OCI-LY3 (cell line): ENCODE measurements around the gene ZNF444.
"Not testable (repeated sequence)": the region's sequence is repeated elsewhere in the genome, so short reads cannot be mapped to it uniquely, and the experiment has no call there.

Experiments
- H2AFZ ChIP-seq: fragments of 200-600, 300-600 bp; shearing (Covaris generic); 2 replicates; pipeline ENCODE4 v1.6.0; 2014; ENCODE audit warnings: antibody characterized with exemption, low read depth, low read length
- H3K27ac ChIP-seq: fragments of 200-600, 300-600 bp; sonication (generic); 2 replicates; pipeline ENCODE4 v1.5.1; 2014; ENCODE audit warnings: mild to moderate bottlenecking, low read length, moderate library complexity, mixed read lengths
- H3K27me3 ChIP-seq: fragments of 200-600, 300-600 bp; sonication (generic); 2 replicates; pipeline ENCODE4 v1.6.1; 2014; ENCODE audit warnings: low read depth, low read length, mixed read lengths
- H3K36me3 ChIP-seq: fragments of 200-600, 300-600 bp; sonication (generic); replicated peaks from 2 replicates; pipeline ENCODE3; 2014; ENCODE audit warnings: low read depth, low read length, mixed read lengths
- H3K4me1 ChIP-seq: fragments of 300-600, 200-600 bp; sonication (generic); 2 replicates; pipeline ENCODE4 v1.6.1; 2014; ENCODE audit warnings: low read length, mixed read lengths
- H3K4me2 ChIP-seq: fragments of 200-600, 300-600 bp; sonication (generic); 2 replicates; pipeline ENCODE4 v1.6.1; 2014; ENCODE audit warnings: low read length, mixed read lengths
- H3K4me3 ChIP-seq: fragments of 300-600, 200-600 bp; sonication (generic); 2 replicates; pipeline ENCODE4 v1.5.1; 2014; ENCODE audit warnings: antibody characterized with exemption, mild to moderate bottlenecking, low read length, moderate library complexity
- H3K79me2 ChIP-seq: fragments of 300-600, 200-600 bp; shearing (Covaris generic); 2 replicates; pipeline ENCODE4 v1.6.1; 2014; ENCODE audit warnings: mild to moderate bottlenecking, low read length, mixed read lengths
- H3K9ac ChIP-seq: fragments of 300-600, 200-600 bp; shearing (Covaris generic); 2 replicates; pipeline ENCODE4 v1.6.0; 2014; ENCODE audit warnings: mild to moderate bottlenecking, low read length, moderate library complexity
- H3K9me3 ChIP-seq: fragments of 200-600, 300-600 bp; shearing (Covaris generic); 2 replicates; pipeline ENCODE4 v1.6.1; 2014; ENCODE audit warnings: low read length, mixed read lengths; ENCODE audit not compliant: insufficient read depth
- H4K20me1 ChIP-seq: fragments of 200-600, 300-600 bp; sonication (generic); 2 replicates; pipeline ENCODE4 v1.6.1; 2016; ENCODE audit warnings: low read length, mixed read lengths; ENCODE audit not compliant: insufficient read depth
- EZH2phosphoT487 ChIP-seq: fragments of 200-600 bp; shearing (Covaris generic); IDR thresholded peaks from 2 replicates; pipeline ENCODE4 v1.6.1; 2018; ENCODE audit warnings: antibody characterized with exemption, mixed run types, low read depth
- TF ChIP-seq, protein P1 (sequence below): fragments of 200-600, 300-600 bp; sonication (generic); IDR thresholded peaks from 2 replicates; pipeline ENCODE4 v1.5.1; 2014; ENCODE audit warnings: antibody characterized with exemption, low read length, low read depth

ZNF444 gene

GRCh38 chr19:56167064-56167578 is 26.0 kb downstream of the ZNF444 start:
- Histone ChIP-seq H2AFZ (no peak overlapping the region), H3K4me1 (peaks cover 9% of the 10 kb centered on the region), H3K27ac (no peak overlapping the region), H3K4me2 (no peak overlapping the region), H3K27me3 (peaks cover 5% of the 10 kb centered on the region; the same call in 1 of the 2 replicates), H3K36me3 (peaks cover 4% of the 10 kb centered on the region), H3K9me3 (no peaks in the 10 kb centered on the region), H4K20me1 (no peaks in the 10 kb centered on the region), H3K9ac (no peak overlapping the region), H3K79me2 (no peaks in the 10 kb centered on the region), H3K4me3 (no peak overlapping the region)
- no peak for TF ChIP-seq EZH2phosphoT487
- TF ChIP-seq, protein P1, sequence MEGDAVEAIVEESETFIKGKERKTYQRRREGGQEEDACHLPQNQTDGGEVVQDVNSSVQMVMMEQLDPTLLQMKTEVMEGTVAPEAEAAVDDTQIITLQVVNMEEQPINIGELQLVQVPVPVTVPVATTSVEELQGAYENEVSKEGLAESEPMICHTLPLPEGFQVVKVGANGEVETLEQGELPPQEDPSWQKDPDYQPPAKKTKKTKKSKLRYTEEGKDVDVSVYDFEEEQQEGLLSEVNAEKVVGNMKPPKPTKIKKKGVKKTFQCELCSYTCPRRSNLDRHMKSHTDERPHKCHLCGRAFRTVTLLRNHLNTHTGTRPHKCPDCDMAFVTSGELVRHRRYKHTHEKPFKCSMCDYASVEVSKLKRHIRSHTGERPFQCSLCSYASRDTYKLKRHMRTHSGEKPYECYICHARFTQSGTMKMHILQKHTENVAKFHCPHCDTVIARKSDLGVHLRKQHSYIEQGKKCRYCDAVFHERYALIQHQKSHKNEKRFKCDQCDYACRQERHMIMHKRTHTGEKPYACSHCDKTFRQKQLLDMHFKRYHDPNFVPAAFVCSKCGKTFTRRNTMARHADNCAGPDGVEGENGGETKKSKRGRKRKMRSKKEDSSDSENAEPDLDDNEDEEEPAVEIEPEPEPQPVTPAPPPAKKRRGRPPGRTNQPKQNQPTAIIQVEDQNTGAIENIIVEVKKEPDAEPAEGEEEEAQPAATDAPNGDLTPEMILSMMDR = no peak

DNA sequence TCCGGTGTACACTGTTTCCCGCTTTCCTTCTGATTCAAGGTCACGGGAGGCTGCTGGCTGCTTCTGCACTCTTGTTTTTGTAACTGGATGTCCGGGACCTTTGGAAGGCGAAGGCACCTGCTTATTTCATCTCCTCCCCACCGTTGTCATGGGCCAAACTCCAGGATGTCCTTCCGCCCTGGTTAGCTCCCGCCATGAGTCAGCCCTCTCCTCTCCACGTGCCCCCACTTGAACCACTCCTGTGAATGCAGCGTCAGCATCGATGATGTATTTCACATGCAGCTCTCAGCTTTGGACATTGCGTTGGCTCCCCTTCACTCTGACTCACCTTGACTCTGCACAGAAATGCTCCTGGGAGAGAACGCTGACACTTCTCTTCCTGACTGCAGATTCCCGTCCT is 29.2 kb downstream of the ZNF444 start:
- H3K27ac ChIP-seq = no peak overlapping the region

GRCh38 chr19:56174086-56174485 is 33.0 kb downstream of the ZNF444 start:
- H2AFZ ChIP-seq = no peak overlapping the region
- no peak for TF ChIP-seq EZH2phosphoT487
- TF ChIP-seq, protein P1 = no peak
- H3K36me3 ChIP-seq = no peaks in the 10 kb centered on the region
- H3K4me3 ChIP-seq = no peak overlapping the region
- H3K27ac ChIP-seq = no peak overlapping the region
- H3K4me2 ChIP-seq = no peak overlapping the region
- H3K9ac ChIP-seq = no peak overlapping the region
- no peaks in the 10 kb centered on the region for H3K79me2 ChIP-seq
- no peaks in the 10 kb centered on the region for H3K9me3 ChIP-seq
- H3K27me3 ChIP-seq = peaks cover 11% of the 10 kb centered on the region; the same call in 1 of the 2 replicates
- H3K4me1 ChIP-seq = peaks cover 6% of the 10 kb centered on the region
- H4K20me1 ChIP-seq = no peaks in the 10 kb centered on the region

More for the DNA sequence above, 29.2 kb downstream of the ZNF444 start:
- Histone ChIP-seq H3K9ac (no peak overlapping the region), H3K36me3 (no peaks in the 10 kb centered on the region), H2AFZ (no peak overlapping the region), H3K27me3 (peaks cover 11% of the 10 kb centered on the region; the same call in 1 of the 2 replicates), H3K4me2 (no peak overlapping the region), H4K20me1 (no peaks in the 10 kb centered on the region), H3K79me2 (no peaks in the 10 kb centered on the region), H3K9me3 (no peaks in the 10 kb centered on the region), H3K4me3 (no peak overlapping the region), H3K4me1 (peaks cover 6% of the 10 kb centered on the region)
- no peak for TF ChIP-seq EZH2phosphoT487
- TF ChIP-seq, protein P1 = no peak

GRCh38 chr19:56174550-56174949 is 33.5 kb downstream of the ZNF444 start:
- Histone ChIP-seq H3K4me1 (peaks cover 6% of the 10 kb centered on the region), H3K9ac (no peak overlapping the region), H3K9me3 (no peaks in the 10 kb centered on the region), H3K79me2 (no peaks in the 10 kb centered on the region), H3K4me2 (no peak overlapping the region), H3K27ac (no peak overlapping the region), H3K36me3 (no peaks in the 10 kb centered on the region), H4K20me1 (no peaks in the 10 kb centered on the region), H2AFZ (no peak overlapping the region), H3K4me3 (no peak overlapping the region), H3K27me3 (peaks cover 11% of the 10 kb centered on the region; the same call in 1 of the 2 replicates)
- TF ChIP-seq EZH2phosphoT487 = no peak
- TF ChIP-seq, protein P1 = no peak

DNA sequence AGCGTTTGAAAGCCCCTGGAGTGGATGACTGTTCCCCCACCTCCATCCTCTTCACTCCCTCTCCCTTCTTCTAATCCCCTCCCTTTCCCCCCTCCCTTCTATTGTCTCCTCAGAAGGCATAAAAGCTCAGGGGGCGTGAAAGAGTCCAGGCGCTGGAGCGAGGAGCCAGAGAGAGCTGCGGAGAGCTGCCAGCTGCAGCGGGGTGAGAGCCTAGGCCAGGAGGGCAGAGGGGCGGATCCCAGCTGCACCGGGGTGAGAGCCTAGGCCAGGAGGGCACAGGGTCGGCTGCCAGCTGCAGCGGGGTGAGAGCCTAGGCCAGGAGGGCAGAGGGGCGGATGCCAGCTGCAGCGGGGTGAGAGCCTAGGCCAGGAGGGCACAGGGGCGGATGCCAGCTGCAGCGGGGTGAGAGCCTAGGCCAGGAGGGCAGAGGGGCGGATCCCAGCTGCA is 34.8 kb downstream of the ZNF444 start, which contains the start of gene GALP:
TSS of gene GALP (plus strand) at position 148 of the 447 bp plus-strand sequence. CDS start 1,101 bp downstream, outside the sequence.
- H3K27ac ChIP-seq, H3K27me3 ChIP-seq, H3K4me2 ChIP-seq, H3K4me3 ChIP-seq, H3K4me1 ChIP-seq, H3K9me3 ChIP-seq, H3K79me2 ChIP-seq, H2AFZ ChIP-seq, H4K20me1 ChIP-seq, H3K9ac ChIP-seq, H3K36me3 ChIP-seq: not testable (repeated sequence)

DNA sequence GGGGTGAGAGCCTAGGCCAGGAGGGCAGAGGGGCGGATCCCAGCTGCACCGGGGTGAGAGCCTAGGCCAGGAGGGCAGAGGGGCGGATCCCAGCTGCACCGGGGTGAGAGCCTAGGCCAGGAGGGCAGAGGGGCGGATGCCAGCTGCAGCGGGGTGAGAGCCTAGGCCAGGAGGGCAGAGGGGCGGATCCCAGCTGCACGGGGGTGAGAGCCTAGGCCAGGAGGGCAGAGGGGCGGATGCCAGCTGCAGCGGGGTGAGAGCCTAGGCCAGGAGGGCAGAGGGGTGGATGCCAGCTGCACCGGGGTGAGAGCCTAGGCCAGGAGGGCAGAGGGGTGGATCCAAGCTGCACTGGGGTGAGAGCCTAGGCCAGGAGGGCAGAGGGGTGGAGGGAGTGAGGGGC is 35.2 kb downstream of the ZNF444 start:
- H3K4me2 ChIP-seq, H3K4me1 ChIP-seq, H3K27me3 ChIP-seq, H3K27ac ChIP-seq, H3K79me2 ChIP-seq, H3K4me3 ChIP-seq, H4K20me1 ChIP-seq, H2AFZ ChIP-seq, H3K9ac ChIP-seq, H3K36me3 ChIP-seq, H3K9me3 ChIP-seq: not testable (repeated sequence)
